HFF-Myc (cell line): Measurements from ENCODE around the gene DENND2D.

Experiments
- DNase-seq: peaks from one replicate; pipeline ENCODE4 v3.0.0-alpha.2; 2011; ENCODE audit warnings: low read depth; ENCODE audit errors: extremely low read depth
- H3K4me3 ChIP-seq: replicated peaks from 2 replicates; pipeline ENCODE4 v1.5.1; 2011; ENCODE audit warnings: low read depth, mild to moderate bottlenecking, control low read depth, low read length
- CTCF ChIP-seq: IDR thresholded peaks from 2 replicates; pipeline ENCODE4 v1.5.1; 2012; ENCODE audit warnings: mild to moderate bottlenecking, low read depth, low read length, control low read depth; ENCODE audit errors: missing control alignments

The DENND2D gene

DNA sequence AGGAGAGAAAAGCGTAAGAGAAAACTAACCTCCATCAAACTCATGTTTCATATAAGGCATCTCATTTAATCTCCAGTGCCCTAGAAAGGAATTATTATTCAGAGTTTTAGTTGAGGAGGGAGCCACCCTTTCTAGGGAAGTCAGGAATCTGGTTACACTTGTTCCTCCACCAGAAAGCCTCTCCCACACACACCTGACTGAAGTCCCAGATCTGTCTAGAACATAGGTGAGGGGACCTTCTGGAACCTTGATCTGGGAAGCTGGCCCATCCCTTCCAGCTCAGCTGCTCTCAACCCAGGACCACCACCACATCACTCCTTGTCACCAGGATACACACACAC, 1.9 kb upstream of the DENND2D start:
- no peak for DNase-seq
- no peak for TF ChIP-seq CTCF
- H3K4me3 ChIP-seq = no peak overlapping the region

DNA sequence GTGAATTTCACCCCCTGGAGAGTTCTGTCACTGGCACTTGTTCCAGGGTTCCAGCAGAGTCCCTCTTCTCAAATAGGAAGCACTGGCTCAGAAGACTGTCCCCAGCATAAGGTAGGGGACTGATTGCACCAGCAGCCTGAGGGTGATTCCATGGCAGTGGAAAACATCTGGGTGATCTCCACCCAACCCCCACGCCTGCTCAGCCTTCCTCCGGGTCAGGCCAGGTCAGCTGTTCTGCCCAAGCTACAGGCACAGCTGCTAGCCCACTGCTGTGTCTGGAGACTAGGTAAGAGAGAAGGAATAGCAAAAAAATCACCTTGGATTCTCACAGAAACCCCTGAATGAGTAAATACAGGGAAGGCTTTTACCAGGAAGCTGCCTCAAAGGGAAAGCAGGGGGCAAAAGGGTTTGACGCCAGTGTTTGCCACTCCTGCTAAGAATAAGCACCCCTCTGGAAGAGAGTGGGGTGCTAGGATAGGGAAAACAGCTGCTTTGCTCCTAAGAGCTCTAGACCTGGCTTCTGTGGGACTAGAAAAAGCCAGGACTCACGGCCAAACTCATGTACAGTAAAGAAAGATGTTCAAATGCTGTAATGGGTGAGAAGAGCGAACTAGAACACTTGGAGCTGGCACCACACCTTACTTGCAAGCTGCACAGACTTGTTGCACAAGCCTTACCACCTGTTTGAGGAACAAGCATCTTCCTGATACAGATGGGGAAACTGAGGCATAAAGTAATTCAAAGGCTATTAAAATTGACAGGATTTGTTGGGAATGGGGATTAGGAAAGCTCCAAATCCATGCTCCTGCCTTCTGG, 1.0 kb upstream of the DENND2D start:
- no peak for DNase-seq
- no peak for TF ChIP-seq CTCF
- no peak overlapping the region for H3K4me3 ChIP-seq

DNA sequence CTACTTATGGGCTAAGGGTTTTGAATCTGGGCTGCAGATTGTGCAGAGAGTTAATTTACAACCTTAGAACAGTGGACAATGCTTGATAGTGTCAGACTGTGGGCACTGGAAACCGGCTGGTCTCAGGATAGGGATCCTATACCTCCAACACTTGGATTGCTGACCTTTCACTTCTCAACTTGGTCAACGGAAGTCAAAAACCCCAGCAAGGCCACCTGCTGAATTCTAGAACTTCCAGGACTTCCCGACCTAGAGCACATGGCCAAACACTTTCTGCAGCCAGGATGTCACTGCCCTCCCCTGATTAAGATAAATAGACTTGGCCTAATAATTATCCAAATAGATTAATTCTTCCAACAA, 336 bp upstream of the DENND2D start:
- H3K4me3 ChIP-seq = no peak overlapping the region
- TF ChIP-seq CTCF = no peak
- no peak for DNase-seq

- H3K4me3 ChIP-seq = no peak overlapping the region
- DNase-seq = no peak
- no peak for TF ChIP-seq CTCF
These were observed 1.1 kb downstream of the DENND2D start for GRCh38 chr1:111199329-111199728.

- TF ChIP-seq CTCF = no peak
- H3K4me3 ChIP-seq = no peak overlapping the region
- no peak for DNase-seq
These were observed 1.6 kb downstream of the DENND2D start for GRCh38 chr1:111198836-111199235.

DNA sequence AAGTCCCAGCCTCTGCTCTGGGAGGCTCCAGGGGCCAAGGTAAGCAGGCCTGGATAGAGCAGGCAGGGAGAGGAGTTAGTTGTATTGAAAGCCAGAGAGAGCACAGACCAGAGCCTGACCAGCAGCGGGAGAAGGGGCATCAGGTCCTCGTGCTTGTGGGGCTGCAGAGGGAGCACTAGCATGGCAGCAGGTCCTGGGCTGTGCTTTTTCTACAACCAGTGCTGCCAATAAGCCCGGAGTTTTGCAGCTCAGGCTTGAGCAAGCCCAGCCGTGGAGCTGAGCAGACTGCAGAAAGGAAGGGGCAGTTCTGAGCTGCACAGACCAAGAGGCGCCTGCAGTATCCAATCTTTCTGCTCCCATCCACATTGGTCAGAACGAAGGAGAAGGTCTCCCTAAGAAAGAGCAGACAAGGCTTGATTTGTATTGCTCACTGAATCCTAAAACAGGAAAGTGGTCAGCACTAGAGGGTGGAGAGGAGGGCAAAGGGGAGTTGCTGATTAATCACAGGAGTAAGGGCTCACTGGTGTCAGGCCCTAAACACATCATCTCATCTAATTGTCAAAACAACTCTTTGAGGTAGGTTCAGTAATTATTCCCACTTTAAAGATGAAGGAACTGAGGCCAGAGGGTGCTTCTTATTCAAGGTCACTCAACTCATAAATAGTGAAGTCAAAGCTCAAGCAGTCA, 2.7 kb downstream of the DENND2D start:
- TF ChIP-seq CTCF = peak; percentile 54
- no peak overlapping the region for H3K4me3 ChIP-seq
- DNase-seq = no peak
